Liver (tissue), 9 donors: ENCODE results near the gene GDF9. TPM values are rescaled to one million over a fixed set of nuclear protein-coding genes. Genes with fewer than 3 reads are reported as not detected.

Experiments used
- DNase-seq: peaks from one replicate; pipeline ENCODE4 v3.0.0-alpha.2; 2017; ENCODE audit warnings: low spot score
- H3K27ac ChIP-seq, 2 donors: one replicate each; pipeline ENCODE4 v1.7.0; 2013; ENCODE audit warnings: inconsistent platforms in 2 of 2, low read length in 2 of 2, control low read depth in 1 of 2, low read depth in 1 of 2, mild to moderate bottlenecking in 1 of 2
- H3K27me3 ChIP-seq, 4 donors: one replicate each; pipeline versions ENCODE4 v1.6.1 to v1.7.0; 2013; ENCODE audit warnings: low read length in 3 of 4, inconsistent platforms in 1 of 4, mild to moderate bottlenecking in 1 of 4, moderate library complexity in 1 of 4; ENCODE audit not compliant: control insufficient read depth in 4 of 4, insufficient read depth in 4 of 4
- H3K36me3 ChIP-seq, 4 donors: one replicate each; pipeline versions ENCODE4 v1.6.1 to v1.7.0; 2013; ENCODE audit warnings: low read length in 3 of 4, mild to moderate bottlenecking in 3 of 4, low read depth in 1 of 4, moderate library complexity in 1 of 4; ENCODE audit not compliant: control insufficient read depth in 4 of 4, insufficient read depth in 3 of 4
- H3K4me1 ChIP-seq, 4 donors: one replicate each; pipeline versions ENCODE4 v1.6.1 to v1.7.0; 2013; ENCODE audit warnings: low read length in 3 of 4, mild to moderate bottlenecking in 3 of 4, moderate library complexity in 1 of 4; ENCODE audit not compliant: control insufficient read depth in 4 of 4, insufficient read depth in 4 of 4
- H3K4me3 ChIP-seq, 3 donors: one replicate each; pipeline versions ENCODE4 v1.6.1 to v1.7.0; 2013; ENCODE audit warnings: low read length in 3 of 3, control low read depth in 1 of 3, low read depth in 1 of 3, mild to moderate bottlenecking in 1 of 3
- H3K9ac ChIP-seq, 2 donors: one replicate each; pipeline ENCODE4 v1.7.0; 2013; ENCODE audit warnings: low read length in 2 of 2, mild to moderate bottlenecking in 2 of 2, moderate library complexity in 2 of 2, control low read depth in 1 of 2, low read depth in 1 of 2
- H3K9me3 ChIP-seq, 4 donors: one replicate each; pipeline versions ENCODE4 v1.6.1 to v1.7.0; 2013; ENCODE audit warnings: low read length in 3 of 4; ENCODE audit not compliant: control insufficient read depth in 4 of 4
- EGR1 ChIP-seq, 2 donors: IDR thresholded peaks; 2 replicates each; pipeline ENCODE4 v1.6.1; 2016 to 2018; ENCODE audit warnings: antibody characterized with exemption in 2 of 2, low read depth in 2 of 2
- FOXA1 ChIP-seq: IDR thresholded peaks from 2 replicates; pipeline ENCODE4 v1.6.1; 2016; ENCODE audit warnings: antibody characterized with exemption
- FOXA2 ChIP-seq: IDR thresholded peaks from 2 replicates; pipeline ENCODE4 v1.6.1; 2016; ENCODE audit warnings: antibody characterized with exemption
- GABPA ChIP-seq, 2 donors: IDR thresholded peaks in 1 of 2; conservative IDR thresholded peaks in 1 of 2; 2 replicates each; pipeline ENCODE4 v1.6.1; 2016; ENCODE audit warnings: antibody characterized with exemption in 2 of 2, mild to moderate bottlenecking in 1 of 2, moderate library complexity in 1 of 2
- HNF4A ChIP-seq, 2 donors: conservative IDR thresholded peaks; 2 replicates each; pipeline ENCODE4 v1.6.1; 2016; ENCODE audit warnings: antibody characterized with exemption in 2 of 2, mild to moderate bottlenecking in 2 of 2
- HNF4G ChIP-seq: IDR thresholded peaks from 2 replicates; pipeline ENCODE4 v1.6.1; 2016; ENCODE audit warnings: antibody characterized with exemption
- JUND ChIP-seq, 2 donors: IDR thresholded peaks; 2 replicates each; pipeline ENCODE4 v1.6.1; 2016; ENCODE audit warnings: antibody characterized with exemption in 2 of 2
- NR2F2 ChIP-seq: IDR thresholded peaks from 2 replicates; pipeline ENCODE4 v1.6.1; 2016; ENCODE audit warnings: antibody characterized with exemption
- RAD21 ChIP-seq, 2 donors: IDR thresholded peaks; 2 replicates each; pipeline ENCODE4 v1.6.1; 2016; ENCODE audit warnings: antibody characterized with exemption in 2 of 2, mild to moderate bottlenecking in 2 of 2
- RXRA ChIP-seq, 2 donors: IDR thresholded peaks; 2 replicates each; pipeline ENCODE4 v1.6.1; 2017 to 2018; ENCODE audit warnings: antibody characterized with exemption in 2 of 2, mild to moderate bottlenecking in 1 of 2
- SP1 ChIP-seq: IDR thresholded peaks from 2 replicates; pipeline ENCODE4 v1.6.1; 2018; ENCODE audit warnings: antibody characterized with exemption, mild to moderate bottlenecking
- TAF1 ChIP-seq: conservative IDR thresholded peaks from 2 replicates; pipeline ENCODE4 v1.6.1; 2016; ENCODE audit warnings: antibody characterized with exemption, mild to moderate bottlenecking
- YY1 ChIP-seq: IDR thresholded peaks from 2 replicates; pipeline ENCODE4 v1.6.1; 2016; ENCODE audit warnings: antibody characterized with exemption, mild to moderate bottlenecking
- WGBS: extraction: QIAGEN DNeasy Blood & Tissue Kit; methylation state at CpG from one replicate; pipeline ENCODE4 v1.1.7; 2013; 5-methylcytosine and 5-hydroxymethylcytosine counted together
- polyA plus RNA-seq, 2 donors: library from polyadenylated mRNA; stranded (reverse) in 1 of 2; unstranded in 1 of 2; fragments of 200-250 nt in 1 of 2; fragments of >200 nt in 1 of 2; fragmentation: Nextera tagmentation in 1 of 2; extraction: Ambion mirVana in 1 of 2; gene quantifications; one replicate each; pipeline versions ENCODE4 v1.2.1 to v1.2.3, GENCODE V29; 2013 to 2015
- total RNA-seq, 2 donors: library from RNA; depleted of rRNA; stranded (reverse); fragments of >200 nt; gene quantifications; one replicate each; pipeline ENCODE4 v1.2.3, GENCODE V29; 2014
- TF ChIP-seq, protein P1 (sequence below): IDR thresholded peaks from 2 replicates; pipeline ENCODE4 v1.6.1; 2016; ENCODE audit warnings: antibody characterized with exemption
- TF ChIP-seq, protein P2 (sequence below): IDR thresholded peaks from 2 replicates; pipeline ENCODE4 v1.6.1; 2016; ENCODE audit warnings: antibody characterized with exemption
- TF ChIP-seq, protein P3 (sequence below): IDR thresholded peaks from 2 replicates; pipeline ENCODE4 v1.6.1; 2016; ENCODE audit warnings: antibody characterized with exemption, mild to moderate bottlenecking
- TF ChIP-seq, protein P4 (sequence below): IDR thresholded peaks from 2 replicates; pipeline ENCODE4 v1.6.1; 2016; ENCODE audit warnings: antibody characterized with exemption
- TF ChIP-seq, protein P5 (sequence below): fragments of 150-350 bp; IDR thresholded peaks from 2 replicates; pipeline ENCODE4 v1.5.1; 2017; ENCODE audit warnings: improper control_type of control experiment, low read depth, low read length; ENCODE audit not compliant: missing input control
- donor health status: healthy.
- donor health status: healthy.
- donor health status: healthy.
- donor health status: healthy.
- donor health status: healthy.

The GDF9 gene, protein sequence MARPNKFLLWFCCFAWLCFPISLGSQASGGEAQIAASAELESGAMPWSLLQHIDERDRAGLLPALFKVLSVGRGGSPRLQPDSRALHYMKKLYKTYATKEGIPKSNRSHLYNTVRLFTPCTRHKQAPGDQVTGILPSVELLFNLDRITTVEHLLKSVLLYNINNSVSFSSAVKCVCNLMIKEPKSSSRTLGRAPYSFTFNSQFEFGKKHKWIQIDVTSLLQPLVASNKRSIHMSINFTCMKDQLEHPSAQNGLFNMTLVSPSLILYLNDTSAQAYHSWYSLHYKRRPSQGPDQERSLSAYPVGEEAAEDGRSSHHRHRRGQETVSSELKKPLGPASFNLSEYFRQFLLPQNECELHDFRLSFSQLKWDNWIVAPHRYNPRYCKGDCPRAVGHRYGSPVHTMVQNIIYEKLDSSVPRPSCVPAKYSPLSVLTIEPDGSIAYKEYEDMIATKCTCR
- total RNA-seq (under 1 TPM in 1 of 2 donors, not detected in 1; 0.08 TPM), polyA plus RNA-seq (under 1 TPM; 0.08 to 0.10 TPM)

DNA sequence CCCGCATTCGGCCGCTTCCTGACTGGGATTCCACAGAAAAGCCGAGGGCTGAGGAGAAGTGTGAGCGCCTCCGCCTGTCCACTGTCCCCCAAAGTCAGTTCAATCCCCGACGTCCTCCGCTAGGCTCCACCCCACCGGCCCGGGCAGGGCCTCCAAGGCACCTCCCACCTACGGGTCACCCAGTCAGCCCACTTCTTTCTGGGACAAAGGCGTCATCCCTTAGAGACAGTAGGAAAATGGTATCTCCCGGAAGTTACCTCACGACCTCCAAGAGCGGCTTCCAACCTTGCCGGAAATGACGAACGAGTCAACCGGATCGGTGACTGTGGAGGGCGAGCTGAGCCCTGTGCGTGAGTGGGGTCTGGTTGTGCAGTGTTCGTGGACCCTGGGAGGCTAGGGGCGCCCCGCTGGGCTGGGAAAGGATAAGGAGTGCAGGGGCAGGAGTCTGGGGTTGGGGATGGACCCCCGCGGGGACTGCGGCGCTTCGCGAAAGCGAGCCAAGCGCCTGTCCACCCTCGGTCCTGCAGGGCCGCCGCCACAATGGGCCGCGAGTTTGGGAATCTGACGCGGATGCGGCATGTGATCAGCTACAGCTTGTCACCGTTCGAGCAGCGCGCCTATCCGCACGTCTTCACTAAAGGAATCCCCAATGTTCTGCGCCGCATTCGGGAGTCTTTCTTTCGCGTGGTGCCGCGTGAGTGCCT is at the start of gene GDF9, which contains the start of gene UQCRQ:
TSS of gene GDF9 (minus strand) at position 128 of the 704 bp plus-strand sequence. CDS start 1,936 bp downstream, outside the sequence.
TSS of gene UQCRQ (plus strand) at position 301 of the 704 bp plus-strand sequence. CDS start at position 541, 240 bp downstream.
- Histone ChIP-seq H3K9me3 (no peaks in the 10 kb centered on the region), H3K4me1 (peaks cover 9 to 43% (median 22%) of the 10 kb centered on the region in 4 donors), H3K27ac (peak within 1 kb of the TSS; percentile 98 to 99), H3K36me3 (peaks cover 0 to 15% (median 8%) of the 10 kb centered on the region in 4 donors), H3K27me3 (no peaks in the 10 kb centered on the region), H3K9ac (peak within 1 kb of the TSS; percentile 94 to 99), H3K4me3 (peak within 1 kb of the TSS; percentile 71 to 91 (median 90))
- DNase-seq, result peak; percentile 92
- WGBS, result under 1% methylated on average over 55 of the region's 55 CpGs
- peak; percentile 90 to 93 for TF ChIP-seq JUND (IDR thresholded peaks at IDR 0.05)
- peak; percentile 63 to 64 for TF ChIP-seq HNF4A (conservative IDR thresholded peaks at IDR 0.05)
- TF ChIP-seq FOXA2, result no peak
- TF ChIP-seq SP1, result peak; percentile 94
- TF ChIP-seq, protein P1, sequence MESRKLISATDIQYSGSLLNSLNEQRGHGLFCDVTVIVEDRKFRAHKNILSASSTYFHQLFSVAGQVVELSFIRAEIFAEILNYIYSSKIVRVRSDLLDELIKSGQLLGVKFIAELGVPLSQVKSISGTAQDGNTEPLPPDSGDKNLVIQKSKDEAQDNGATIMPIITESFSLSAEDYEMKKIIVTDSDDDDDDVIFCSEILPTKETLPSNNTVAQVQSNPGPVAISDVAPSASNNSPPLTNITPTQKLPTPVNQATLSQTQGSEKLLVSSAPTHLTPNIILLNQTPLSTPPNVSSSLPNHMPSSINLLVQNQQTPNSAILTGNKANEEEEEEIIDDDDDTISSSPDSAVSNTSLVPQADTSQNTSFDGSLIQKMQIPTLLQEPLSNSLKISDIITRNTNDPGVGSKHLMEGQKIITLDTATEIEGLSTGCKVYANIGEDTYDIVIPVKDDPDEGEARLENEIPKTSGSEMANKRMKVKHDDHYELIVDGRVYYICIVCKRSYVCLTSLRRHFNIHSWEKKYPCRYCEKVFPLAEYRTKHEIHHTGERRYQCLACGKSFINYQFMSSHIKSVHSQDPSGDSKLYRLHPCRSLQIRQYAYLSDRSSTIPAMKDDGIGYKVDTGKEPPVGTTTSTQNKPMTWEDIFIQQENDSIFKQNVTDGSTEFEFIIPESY, result peak; percentile 89
- TF ChIP-seq, protein P2, sequence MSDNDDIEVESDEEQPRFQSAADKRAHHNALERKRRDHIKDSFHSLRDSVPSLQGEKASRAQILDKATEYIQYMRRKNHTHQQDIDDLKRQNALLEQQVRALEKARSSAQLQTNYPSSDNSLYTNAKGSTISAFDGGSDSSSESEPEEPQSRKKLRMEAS, result peak; percentile 87
- TF ChIP-seq, protein P3, sequence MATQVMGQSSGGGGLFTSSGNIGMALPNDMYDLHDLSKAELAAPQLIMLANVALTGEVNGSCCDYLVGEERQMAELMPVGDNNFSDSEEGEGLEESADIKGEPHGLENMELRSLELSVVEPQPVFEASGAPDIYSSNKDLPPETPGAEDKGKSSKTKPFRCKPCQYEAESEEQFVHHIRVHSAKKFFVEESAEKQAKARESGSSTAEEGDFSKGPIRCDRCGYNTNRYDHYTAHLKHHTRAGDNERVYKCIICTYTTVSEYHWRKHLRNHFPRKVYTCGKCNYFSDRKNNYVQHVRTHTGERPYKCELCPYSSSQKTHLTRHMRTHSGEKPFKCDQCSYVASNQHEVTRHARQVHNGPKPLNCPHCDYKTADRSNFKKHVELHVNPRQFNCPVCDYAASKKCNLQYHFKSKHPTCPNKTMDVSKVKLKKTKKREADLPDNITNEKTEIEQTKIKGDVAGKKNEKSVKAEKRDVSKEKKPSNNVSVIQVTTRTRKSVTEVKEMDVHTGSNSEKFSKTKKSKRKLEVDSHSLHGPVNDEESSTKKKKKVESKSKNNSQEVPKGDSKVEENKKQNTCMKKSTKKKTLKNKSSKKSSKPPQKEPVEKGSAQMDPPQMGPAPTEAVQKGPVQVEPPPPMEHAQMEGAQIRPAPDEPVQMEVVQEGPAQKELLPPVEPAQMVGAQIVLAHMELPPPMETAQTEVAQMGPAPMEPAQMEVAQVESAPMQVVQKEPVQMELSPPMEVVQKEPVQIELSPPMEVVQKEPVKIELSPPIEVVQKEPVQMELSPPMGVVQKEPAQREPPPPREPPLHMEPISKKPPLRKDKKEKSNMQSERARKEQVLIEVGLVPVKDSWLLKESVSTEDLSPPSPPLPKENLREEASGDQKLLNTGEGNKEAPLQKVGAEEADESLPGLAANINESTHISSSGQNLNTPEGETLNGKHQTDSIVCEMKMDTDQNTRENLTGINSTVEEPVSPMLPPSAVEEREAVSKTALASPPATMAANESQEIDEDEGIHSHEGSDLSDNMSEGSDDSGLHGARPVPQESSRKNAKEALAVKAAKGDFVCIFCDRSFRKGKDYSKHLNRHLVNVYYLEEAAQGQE, result peak; percentile 92
- TF ChIP-seq, protein P4, sequence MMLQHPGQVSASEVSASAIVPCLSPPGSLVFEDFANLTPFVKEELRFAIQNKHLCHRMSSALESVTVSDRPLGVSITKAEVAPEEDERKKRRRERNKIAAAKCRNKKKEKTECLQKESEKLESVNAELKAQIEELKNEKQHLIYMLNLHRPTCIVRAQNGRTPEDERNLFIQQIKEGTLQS, result peak; percentile 86
- peak; percentile 90 to 92 for TF ChIP-seq RXRA (IDR thresholded peaks at IDR 0.05)
- TF ChIP-seq RAD21 (IDR thresholded peaks at IDR 0.05), result peak; percentile 81 to 83
- no peak for TF ChIP-seq FOXA1
- TF ChIP-seq HNF4G, result peak; percentile 57
- TF ChIP-seq TAF1, result peak; percentile 92
- peak; percentile 94 for TF ChIP-seq YY1
- TF ChIP-seq, protein P5, sequence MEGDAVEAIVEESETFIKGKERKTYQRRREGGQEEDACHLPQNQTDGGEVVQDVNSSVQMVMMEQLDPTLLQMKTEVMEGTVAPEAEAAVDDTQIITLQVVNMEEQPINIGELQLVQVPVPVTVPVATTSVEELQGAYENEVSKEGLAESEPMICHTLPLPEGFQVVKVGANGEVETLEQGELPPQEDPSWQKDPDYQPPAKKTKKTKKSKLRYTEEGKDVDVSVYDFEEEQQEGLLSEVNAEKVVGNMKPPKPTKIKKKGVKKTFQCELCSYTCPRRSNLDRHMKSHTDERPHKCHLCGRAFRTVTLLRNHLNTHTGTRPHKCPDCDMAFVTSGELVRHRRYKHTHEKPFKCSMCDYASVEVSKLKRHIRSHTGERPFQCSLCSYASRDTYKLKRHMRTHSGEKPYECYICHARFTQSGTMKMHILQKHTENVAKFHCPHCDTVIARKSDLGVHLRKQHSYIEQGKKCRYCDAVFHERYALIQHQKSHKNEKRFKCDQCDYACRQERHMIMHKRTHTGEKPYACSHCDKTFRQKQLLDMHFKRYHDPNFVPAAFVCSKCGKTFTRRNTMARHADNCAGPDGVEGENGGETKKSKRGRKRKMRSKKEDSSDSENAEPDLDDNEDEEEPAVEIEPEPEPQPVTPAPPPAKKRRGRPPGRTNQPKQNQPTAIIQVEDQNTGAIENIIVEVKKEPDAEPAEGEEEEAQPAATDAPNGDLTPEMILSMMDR, result peak; percentile 20
- peak; percentile 71 to 84 for TF ChIP-seq EGR1 (IDR thresholded peaks at IDR 0.05; ENCODE audit: low read depth in 2 of 2)
- peak; percentile 97 for TF ChIP-seq NR2F2
- peak; percentile 97 to 98 for TF ChIP-seq GABPA (IDR thresholded peaks at IDR 0.05 in 1 of 2, conservative IDR thresholded peaks at IDR 0.05 in 1 of 2)
